ENCODE measurements around the gene JPH3.

JPH3 gene

GRCh38 chr16:87682852-87683399, 80.6 kb downstream of the JPH3 start:
- no peak for DNase-seq

- no peak for DNase-seq
These were observed 81.9 kb downstream of the JPH3 start for GRCh38 chr16:87684106-87684677.

DNA sequence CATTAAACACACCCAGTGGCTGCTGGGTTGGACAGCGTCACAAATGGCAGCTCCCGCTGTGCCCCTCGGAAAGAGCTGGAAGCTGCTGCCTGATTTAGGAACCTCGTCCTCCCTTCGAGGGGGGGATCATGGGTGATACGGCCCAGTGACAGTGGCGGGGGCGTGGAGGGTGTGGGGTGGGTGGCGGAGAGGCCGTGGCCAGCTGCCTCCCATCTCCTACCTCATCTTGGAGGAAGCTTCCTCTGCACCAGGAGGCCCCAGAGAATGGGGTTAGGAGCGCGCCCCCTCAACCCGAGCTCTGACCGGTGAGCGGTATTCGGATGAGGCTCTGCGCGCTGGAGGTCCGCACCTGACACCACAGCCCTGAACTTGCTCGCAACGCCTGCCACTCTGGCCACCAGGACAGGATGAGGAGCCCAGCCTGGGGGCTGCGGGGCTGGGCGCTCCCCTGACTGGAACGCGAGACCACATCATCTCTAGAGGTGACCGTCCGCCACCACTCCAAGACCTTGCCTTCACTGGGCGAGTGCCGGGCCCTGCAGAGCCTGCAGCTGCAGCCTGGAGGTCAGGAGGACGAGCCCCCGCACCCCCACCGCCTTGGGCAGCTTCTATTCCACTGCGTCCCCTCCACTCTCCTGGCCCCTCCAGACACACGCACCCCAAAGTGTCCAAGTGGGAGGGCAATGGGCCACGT, 82.5 kb downstream of the JPH3 start:
- DNase-seq: no peak

GRCh38 chr16:87685405-87685755, 83.1 kb downstream of the JPH3 start:
- no peak for DNase-seq

DNA sequence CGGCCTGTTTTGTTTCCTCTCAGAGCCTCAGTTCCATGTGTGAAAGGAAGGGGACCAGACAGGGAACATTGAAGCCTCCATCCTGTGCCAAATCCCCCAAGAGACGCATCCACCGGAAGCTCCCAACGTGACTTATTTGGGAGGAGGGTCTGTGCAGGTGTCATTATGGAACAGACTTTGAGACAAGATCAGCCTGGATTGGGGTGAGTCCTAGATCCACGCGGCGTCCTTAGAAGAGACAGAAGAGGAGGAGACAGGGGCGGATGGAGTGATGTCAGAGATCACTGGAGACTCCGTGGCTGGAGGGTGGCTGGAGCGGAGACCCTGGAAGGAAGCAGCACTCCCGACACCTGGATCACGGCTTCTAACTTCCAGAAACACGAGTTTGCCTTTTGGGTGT, 83.5 kb downstream of the JPH3 start:
- no peak for DNase-seq

- DNase-seq: no peak
These were observed 84.4 kb downstream of the JPH3 start for GRCh38 chr16:87686697-87687096.

DNA sequence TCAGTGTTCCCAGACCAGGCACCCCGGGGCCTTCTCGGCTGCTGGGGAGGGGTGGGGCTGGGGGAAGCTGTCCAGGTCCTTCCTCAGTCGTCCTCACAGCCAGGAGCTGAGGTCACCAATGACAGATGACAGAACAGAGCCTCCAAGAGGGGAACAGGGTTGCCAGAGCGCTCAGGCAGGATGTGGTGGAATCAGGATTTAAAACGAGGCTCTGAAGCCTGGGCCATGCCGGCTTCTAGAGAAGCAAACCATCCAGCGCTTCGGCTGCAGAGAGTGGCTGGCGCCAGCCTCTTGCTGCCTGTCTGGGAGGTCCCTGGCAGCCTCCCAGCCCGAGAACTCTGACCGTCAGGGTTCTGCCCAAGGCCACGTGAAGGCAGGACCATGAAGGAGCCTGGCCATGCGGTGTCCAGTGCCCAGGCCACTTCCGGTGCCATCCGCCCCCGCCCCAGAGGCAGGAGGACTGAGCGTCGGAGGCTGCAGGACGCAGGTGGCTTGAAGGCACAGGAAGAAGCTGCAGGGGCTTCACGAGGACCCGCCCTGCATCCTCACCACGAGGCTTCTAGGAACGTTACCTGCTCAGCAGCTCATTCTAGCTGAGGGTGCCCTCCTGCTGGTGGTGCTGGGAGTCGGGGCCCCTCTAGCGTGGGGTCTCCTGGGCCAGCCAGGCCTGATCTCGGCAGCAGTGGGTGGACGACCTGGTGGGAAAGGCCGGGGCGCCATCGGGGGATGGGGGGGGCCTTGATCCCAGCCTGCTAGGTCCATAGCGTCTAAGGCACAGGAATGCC, 85.0 kb downstream of the JPH3 start:
- DNase-seq: no peak

- DNase-seq: no peak
These were observed 85.8 kb downstream of the JPH3 start for GRCh38 chr16:87687998-87688529.

GRCh38 chr16:87688876-87689815, 86.8 kb downstream of the JPH3 start:
- no peak for DNase-seq

DNA sequence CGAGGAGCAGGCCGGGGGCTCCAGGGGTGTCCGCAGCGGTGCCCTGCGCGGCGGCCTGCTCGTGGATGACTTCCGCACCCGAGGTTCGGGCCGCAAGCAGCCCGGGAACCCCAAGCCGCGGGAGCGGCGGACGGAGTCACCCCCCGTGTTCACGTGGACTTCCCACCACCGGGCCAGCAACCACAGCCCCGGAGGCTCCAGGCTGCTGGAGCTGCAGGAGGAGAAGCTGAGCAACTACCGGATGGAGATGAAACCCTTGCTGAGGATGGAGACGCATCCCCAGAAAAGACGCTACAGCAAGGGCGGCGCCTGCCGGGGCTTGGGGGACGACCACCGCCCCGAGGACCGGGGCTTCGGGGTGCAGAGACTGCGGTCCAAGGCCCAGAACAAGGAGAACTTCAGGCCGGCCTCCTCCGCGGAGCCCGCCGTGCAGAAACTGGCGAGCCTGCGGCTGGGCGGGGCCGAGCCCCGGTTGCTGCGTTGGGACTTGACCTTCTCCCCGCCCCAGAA, 87.7 kb downstream of the JPH3 start:
- DNase-seq: no peak

- no peak for DNase-seq
These were observed 88.8 kb downstream of the JPH3 start for GRCh38 chr16:87690911-87691685.

DNA sequence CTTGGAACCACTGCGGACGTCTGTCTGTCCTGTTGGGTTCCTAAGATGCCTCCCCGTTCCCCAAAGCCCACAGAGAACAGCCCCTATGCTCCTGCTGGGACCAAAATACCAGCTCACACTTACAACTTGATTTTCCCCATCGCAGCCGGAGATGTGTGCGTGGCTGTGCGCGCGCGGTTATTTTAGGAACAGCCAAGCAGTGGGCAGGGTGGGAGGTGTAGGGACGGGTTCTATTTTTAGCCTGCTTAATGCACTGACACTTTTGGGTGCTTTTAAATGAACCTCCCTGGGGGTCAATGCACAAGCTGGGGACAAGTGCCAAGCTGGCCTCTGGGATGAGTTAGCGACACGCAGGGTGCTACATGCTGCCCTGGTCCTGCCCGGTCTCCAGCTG, 89.4 kb downstream of the JPH3 start:
- DNase-seq: no peak

DNA sequence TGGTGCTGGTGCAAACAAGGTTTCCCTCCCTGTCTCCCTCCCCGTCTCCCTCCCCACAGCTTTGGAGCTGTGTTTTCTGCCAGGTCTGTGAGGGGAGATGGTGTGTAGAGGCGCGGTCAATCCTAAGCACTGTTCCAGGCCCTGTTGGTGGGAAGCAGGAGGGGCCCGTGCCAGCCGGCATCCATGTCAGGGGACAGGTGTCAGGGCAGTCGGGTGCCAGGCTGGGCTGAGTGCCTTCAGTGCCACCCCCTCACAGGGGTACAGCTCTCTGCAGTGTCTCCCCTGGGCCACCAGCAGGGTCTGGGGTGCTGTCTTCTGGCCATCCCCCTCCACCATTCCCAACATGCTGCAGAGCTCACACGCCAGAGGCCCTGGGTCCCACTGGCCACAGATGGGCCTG, 89.9 kb downstream of the JPH3 start:
- DNase-seq: no peak

DNA sequence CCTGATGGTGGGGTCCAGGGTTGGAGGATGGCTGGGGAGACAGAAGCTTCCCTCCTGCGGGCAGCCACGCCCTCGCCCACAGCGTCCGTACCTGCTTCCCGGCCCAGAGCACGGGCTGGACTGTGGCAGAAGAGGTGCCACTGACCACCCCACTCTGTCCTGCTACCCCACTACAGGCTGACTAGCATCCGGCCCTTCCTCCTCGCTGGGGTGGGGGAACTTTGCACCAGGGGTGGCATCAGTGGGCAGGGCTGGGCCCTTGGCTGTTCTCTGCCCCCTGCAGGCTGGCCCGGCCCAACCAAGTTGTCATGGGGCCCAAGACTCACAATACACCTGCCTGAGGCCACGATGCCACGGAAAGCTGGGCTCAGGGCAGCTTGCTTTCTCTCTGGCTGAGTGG, 90.4 kb downstream of the JPH3 start:
- DNase-seq: no peak

GRCh38 chr16:87693827-87694226, 91.5 kb downstream of the JPH3 start:
- DNase-seq: no peak

- DNase-seq: no peak
These were observed 92.3 kb downstream of the JPH3 start for GRCh38 chr16:87694441-87695125.

- DNase-seq: no peak
These were observed 93.2 kb downstream of the JPH3 start for GRCh38 chr16:87695534-87695933.

DNA sequence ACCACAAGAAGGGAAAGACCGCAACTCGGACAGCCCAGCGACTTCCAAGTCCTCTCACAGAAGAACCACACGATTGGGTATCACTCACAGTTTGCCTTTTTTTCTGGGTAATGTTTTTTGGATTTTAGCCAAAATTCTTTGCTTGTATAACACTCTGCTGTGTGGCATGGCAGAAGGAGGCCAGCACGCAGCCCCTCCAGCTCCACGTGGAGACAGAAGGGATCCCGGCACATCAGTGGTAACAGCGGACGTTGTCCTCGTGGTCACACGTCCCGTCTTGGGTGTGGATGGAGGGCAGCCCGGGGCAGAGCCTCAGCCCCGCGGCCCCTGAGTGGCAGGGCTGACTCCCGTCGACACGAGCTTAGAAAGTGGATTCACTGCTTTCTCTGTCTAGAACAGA, 94.4 kb downstream of the JPH3 start:
- DNase-seq: no peak

GRCh38 chr16:87697256-87697655, 94.9 kb downstream of the JPH3 start:
- no peak for DNase-seq

DNA sequence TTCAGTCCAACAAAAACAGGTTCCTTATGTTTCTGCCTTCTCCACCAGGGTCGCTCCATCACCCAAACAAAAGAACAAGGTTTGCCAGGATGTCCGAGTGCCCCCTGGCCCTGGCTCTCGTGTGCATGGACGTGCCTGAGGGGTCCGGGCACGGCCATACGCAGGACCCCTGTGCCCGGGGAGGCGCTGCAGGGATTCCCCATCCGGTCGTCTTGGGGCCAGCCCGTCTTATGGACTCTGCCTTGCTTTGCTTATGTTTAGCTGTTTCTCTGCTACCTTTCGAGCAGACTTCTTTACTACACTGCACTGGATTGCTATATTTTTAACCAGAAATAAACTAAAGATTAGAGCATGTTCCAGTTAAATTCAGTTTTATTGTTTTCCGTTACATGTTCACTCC, 95.5 kb downstream of the JPH3 start:
- no peak for DNase-seq

DNA sequence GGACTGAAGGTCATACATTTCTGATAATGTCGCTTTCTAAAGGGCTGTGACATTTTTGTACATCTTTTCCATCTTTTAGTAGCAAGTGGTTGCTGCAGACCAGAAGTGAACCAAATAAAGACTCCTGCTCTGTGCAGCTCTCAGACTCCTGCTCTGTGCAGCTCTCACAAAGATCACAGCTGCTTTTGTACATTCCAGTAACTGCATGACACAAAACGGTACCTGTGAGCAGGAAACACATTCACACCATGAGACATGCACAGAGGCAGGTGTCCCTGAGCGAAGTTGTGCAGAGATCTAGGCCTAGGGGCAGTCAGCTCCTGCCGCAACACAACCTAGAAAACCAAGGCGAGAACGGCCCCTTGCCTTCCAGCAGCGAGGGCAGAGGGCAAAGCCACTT, 95.9 kb downstream of the JPH3 start:
- DNase-seq: no peak

All from EL (cell line).